IMR-90 (cell line): Measurements from ENCODE around the gene NPLOC4. TPM values are rescaled to one million over a fixed set of nuclear protein-coding genes. Genes with fewer than 3 reads are reported as not detected.

Source experiments
- ATAC-seq: fragments of 200-7000 bp; cut with Tn5 transposase; 2 replicates; pipeline ENCODE4 v1.9.1; 2020; ENCODE audit warnings: low read depth, mild to moderate bottlenecking, moderate library complexity
- BruUV-seq: library from RNA; stranded (reverse); fragments of 400-500 nt; replicated peaks from 2 replicates; lab custom pipeline; 2021; lab: Mats Ljungman, UMichigan
- CTCF ChIA-PET: fragments of 300-600 bp; formaldehyde crosslinking; extraction: SDS; loops from one replicate; lab custom pipeline; 2021; ENCODE audit warnings: antibody characterized with exemption; lab: Yijun Ruan, JAX
- POLR2A ChIA-PET: fragments of 300-600 bp; sonication (Branson Sonifier 250); formaldehyde crosslinking; loops from one replicate; lab custom pipeline; 2022; ENCODE audit warnings: antibody characterized with exemption; ENCODE audit not compliant: unreplicated experiment; lab: Charles Lee
- DNase-seq: peaks from one replicate; pipeline ENCODE4 v3.0.0; 2013
- H2AFZ ChIP-seq: replicated peaks from 2 replicates; pipeline ENCODE3; 2013; ENCODE audit warnings: low read length, mild to moderate bottlenecking; ENCODE audit not compliant: poor library complexity
- H2AK5ac ChIP-seq: 2 replicates; pipeline ENCODE4 v1.6.1; 2013; ENCODE audit warnings: low read depth, low read length, inconsistent platforms
- H2AK9ac ChIP-seq: replicated peaks from 2 replicates; pipeline ENCODE3; 2013; ENCODE audit warnings: mild to moderate bottlenecking, low read depth, low read length, moderate library complexity; ENCODE audit not compliant: poor library complexity
- H2BK120ac ChIP-seq: 2 replicates; pipeline ENCODE4 v1.6.1; 2013; ENCODE audit warnings: low read depth, low read length, inconsistent platforms
- H2BK15ac ChIP-seq: 3 replicates; pipeline ENCODE4 v1.6.1; 2013; ENCODE audit warnings: low read depth, low read length, inconsistent platforms
- H2BK20ac ChIP-seq: 2 replicates; pipeline ENCODE4 v1.6.1; 2013; ENCODE audit warnings: low read depth, mild to moderate bottlenecking, inconsistent platforms, low read length, moderate library complexity
- H2BK5ac ChIP-seq: 2 replicates; pipeline ENCODE4 v1.6.1; 2013; ENCODE audit warnings: mild to moderate bottlenecking, low read depth, low read length, inconsistent platforms; ENCODE audit not compliant: poor library complexity, severe bottlenecking
- H3K14ac ChIP-seq: replicated peaks from 2 replicates; pipeline ENCODE4 v1.6.1; 2013; ENCODE audit warnings: low read depth, low read length, inconsistent platforms
- H3K18ac ChIP-seq: 2 replicates; pipeline ENCODE4 v1.6.1; 2013; ENCODE audit warnings: low read depth, low read length, control low read depth
- H3K23ac ChIP-seq: 2 replicates; pipeline ENCODE4 v1.6.1; 2013; ENCODE audit warnings: low read depth, low read length, inconsistent platforms
- H3K27ac ChIP-seq: 2 replicates; pipeline ENCODE4 v1.5.1; 2013; ENCODE audit warnings: mild to moderate bottlenecking, control low read depth, low read length; ENCODE audit not compliant: insufficient read depth
- H3K27me3 ChIP-seq: 2 replicates; pipeline ENCODE4 v1.6.1; 2013; ENCODE audit warnings: low read length; ENCODE audit not compliant: control insufficient read depth, insufficient read depth
- H3K36me3 ChIP-seq: 2 replicates; pipeline ENCODE4 v1.6.1; 2013; ENCODE audit warnings: low read length, mixed read lengths; ENCODE audit not compliant: control insufficient read depth, insufficient read depth
- H3K4ac ChIP-seq: 2 replicates; pipeline ENCODE4 v1.6.1; 2013; ENCODE audit warnings: low read depth, low read length, inconsistent platforms
- H3K4me1 ChIP-seq: 2 replicates; pipeline ENCODE4 v1.6.1; 2013; ENCODE audit warnings: low read length, mixed read lengths; ENCODE audit not compliant: control insufficient read depth, insufficient read depth
- H3K4me2 ChIP-seq: 2 replicates; pipeline ENCODE4 v1.6.1; 2013; ENCODE audit warnings: low read depth, mild to moderate bottlenecking, control low read depth, low read length, moderate library complexity
- H3K4me3 ChIP-seq: 2 replicates; pipeline ENCODE4 v1.5.1; 2013; ENCODE audit warnings: low read depth, mild to moderate bottlenecking, control low read depth, low read length, moderate library complexity; ENCODE audit not compliant: insufficient read depth
- H3K56ac ChIP-seq: 2 replicates; pipeline ENCODE4 v1.6.1; 2013; ENCODE audit warnings: low read length, inconsistent platforms; ENCODE audit not compliant: insufficient read depth; ENCODE audit errors: extremely low read depth
- H3K79me1 ChIP-seq, 2 experiments: 2 replicates each; pipeline ENCODE4 v1.6.1; 2013; ENCODE audit warnings: low read length in 2 of 2, inconsistent platforms in 1 of 2, low read depth in 1 of 2
- H3K9ac ChIP-seq: 2 replicates; pipeline ENCODE4 v1.6.1; 2013; ENCODE audit warnings: low read depth, low read length, control low read depth
- H3K9me1 ChIP-seq: 2 replicates; pipeline ENCODE4 v1.6.1; 2013; ENCODE audit warnings: low read length, inconsistent platforms; ENCODE audit not compliant: insufficient read depth
- H3K9me3 ChIP-seq: 2 replicates; pipeline ENCODE4 v1.6.1; 2013; ENCODE audit warnings: low read length; ENCODE audit not compliant: control insufficient read depth, insufficient read depth
- H4K20me1 ChIP-seq: 2 replicates; pipeline ENCODE4 v1.6.1; 2013; ENCODE audit warnings: low read length, inconsistent platforms; ENCODE audit not compliant: insufficient read depth
- H4K5ac ChIP-seq: 2 replicates; pipeline ENCODE4 v1.6.1; 2013; ENCODE audit warnings: mild to moderate bottlenecking, low read depth, low read length, control low read depth
- H4K8ac ChIP-seq, 2 experiments: 2 replicates each; pipeline ENCODE4 v1.6.1; 2013; ENCODE audit warnings: low read depth in 2 of 2, low read length in 2 of 2, control low read depth in 1 of 2, inconsistent platforms in 1 of 2
- H4K91ac ChIP-seq: 2 replicates; pipeline ENCODE4 v1.6.1; 2013; ENCODE audit warnings: low read depth, low read length, inconsistent platforms; ENCODE audit not compliant: insufficient read depth
- BHLHE40 ChIP-seq: fragments of 150-350 bp; IDR thresholded peaks from 2 replicates; pipeline ENCODE4 v1.6.1; 2016; ENCODE audit warnings: mild to moderate bottlenecking, low read depth, low read length
- CEBPB ChIP-seq: IDR thresholded peaks from 2 replicates; pipeline ENCODE4 v1.6.1; 2012; ENCODE audit warnings: low read depth, low read length, improper control_type of control experiment
- FOS ChIP-seq: fragments of 150-350 bp; IDR thresholded peaks from 2 replicates; pipeline ENCODE4 v1.6.1; 2016; ENCODE audit warnings: low read depth, low read length
- MAFK ChIP-seq: IDR thresholded peaks from 2 replicates; pipeline ENCODE4 v1.6.1; 2012; ENCODE audit warnings: low read depth, low read length, improper control_type of control experiment
- MXI1 ChIP-seq: IDR thresholded peaks from 2 replicates; pipeline ENCODE4 v1.6.1; 2012; ENCODE audit warnings: low read depth, mild to moderate bottlenecking, low read length, moderate library complexity, borderline replicate concordance
- NFE2L2 ChIP-seq: fragments of 150-350 bp; IDR thresholded peaks from 2 replicates; pipeline ENCODE4 v1.6.1; 2016; ENCODE audit warnings: low read depth, mild to moderate bottlenecking, low read length
- POLR2A ChIP-seq: IDR thresholded peaks from 2 replicates; pipeline ENCODE4 v1.6.1; 2012; ENCODE audit warnings: mild to moderate bottlenecking, low read depth, low read length
- RFX5 ChIP-seq: IDR thresholded peaks from 2 replicates; pipeline ENCODE4 v1.8.0; 2012; ENCODE audit warnings: low read depth, mild to moderate bottlenecking, low read length, moderate library complexity
- SMC3 ChIP-seq: fragments of 150-350 bp; IDR thresholded peaks from 2 replicates; pipeline ENCODE4 v1.6.1; 2016; ENCODE audit warnings: low read depth, mild to moderate bottlenecking, antibody characterized with exemption, low read length, moderate library complexity
- WGBS, 2 experiments: methylation state at CpG; one replicate each; pipeline versions ENCODE4 v1.1.5 to v1.1.7; 2013; ENCODE audit warnings: missing lambda C conversion rate in 2 of 2; ENCODE audit not compliant: insufficient read length in 1 of 2; ENCODE audit errors: extremely low coverage in 2 of 2; 5-methylcytosine and 5-hydroxymethylcytosine counted together
- dilution Hi-C: fragments of 300-500 bp; cut with HindIII; formaldehyde crosslinking; loops from one replicate; pipeline ENCODE4 v1.14.3; 2018; ENCODE audit warnings: low sequenced_read_pairs; ENCODE audit not compliant: unreplicated experiment
- in situ Hi-C: fragments of 300-500 bp; cut with MboI; formaldehyde crosslinking; loops from 3 replicates; pipeline ENCODE4 v1.14.3; 2019; ENCODE audit warnings: low sequenced_read_pairs, inconsistent platforms, mixed read lengths
- intact Hi-C: fragments of 100-400 bp; cut with micrococcal nuclease; formaldehyde crosslinking; loops from 2 replicates; pipeline ENCODE4 v1.10.0; 2022
- polyA plus RNA-seq, 3 experiments: library from polyadenylated mRNA; depleted of rRNA; stranded (reverse); fragments of >200 nt; gene quantifications; 2 replicates each; pipeline ENCODE4 v1.2.3, GENCODE V29; 2012; ENCODE audit warnings: low replicate concordance in 1 of 3
- total RNA-seq: library from RNA; depleted of rRNA; stranded (reverse); fragments of >200 nt; gene quantifications from 2 replicates; pipeline ENCODE4 v1.2.3, GENCODE V29; 2012

The NPLOC4 gene
- total and polyA plus RNA-seq, 2 of the 4 experiments (the other 2 are of a cell fraction), result 70.4 to 78.3 TPM

DNA sequence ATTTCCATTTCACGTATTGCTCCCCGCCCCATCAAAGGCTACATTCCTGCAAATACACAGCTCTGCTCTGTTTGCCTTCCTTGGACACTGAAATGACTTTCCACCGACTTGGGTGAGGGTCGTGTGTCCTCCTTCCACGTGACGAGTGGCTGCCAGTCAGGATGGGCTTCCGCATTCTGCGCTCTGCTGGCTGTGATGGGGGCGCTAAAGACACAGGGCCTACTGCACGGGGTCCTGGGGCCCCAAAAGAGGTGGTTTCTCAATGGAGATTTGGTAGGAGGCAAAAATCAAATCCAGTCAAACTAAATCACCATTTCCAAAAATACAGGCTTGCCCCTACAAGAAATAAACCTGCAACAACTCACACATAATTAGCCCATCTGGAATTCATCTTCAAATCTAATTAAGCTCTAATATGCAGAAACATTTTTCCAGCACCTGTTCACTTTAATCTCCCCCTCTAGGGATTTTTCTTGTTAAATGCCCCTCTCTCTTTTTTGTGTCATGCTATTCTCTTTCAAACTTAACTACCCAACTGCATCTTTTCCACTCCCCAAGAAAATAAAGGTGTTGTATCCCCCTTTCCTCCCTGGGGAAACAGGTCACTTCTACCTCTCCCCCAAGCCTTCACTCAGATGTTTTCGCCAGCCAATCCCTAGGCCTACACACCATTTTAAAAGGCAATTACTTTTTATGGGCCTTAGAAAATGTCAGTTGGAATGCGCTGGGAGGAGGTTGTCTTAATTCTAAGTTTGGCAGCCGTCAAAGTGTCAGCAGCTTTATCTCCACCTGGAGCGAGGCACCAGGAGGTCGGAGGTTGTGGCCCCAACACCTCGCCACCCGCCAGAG is 62.9 kb downstream of the NPLOC4 start:
- Histone ChIP-seq H3K56ac (no peak overlapping the region), H2BK15ac (no peak overlapping the region), H3K79me1 (peaks cover 43 to 93% of the 10 kb centered on the region in 2 experiments), H3K23ac (no peak overlapping the region), H3K4me3 (no peak overlapping the region), H3K9ac (no peak overlapping the region), H3K4me2 (no peak overlapping the region), H2AFZ (no peak overlapping the region), H3K4ac (peak overlapping the region; percentile 24; the same call in 1 of the 2 replicates), H2BK120ac (no peak overlapping the region; the same call in 1 of the 2 replicates), H4K20me1 (peaks cover 25% of the 10 kb centered on the region), H3K36me3 (peaks cover 47% of the 10 kb centered on the region), H2AK9ac (peak overlapping the region; percentile 5), H4K8ac (no peak overlapping the region), H3K27me3 (no peaks in the 10 kb centered on the region), H4K91ac (no peak overlapping the region), H3K9me1 (peaks cover 45% of the 10 kb centered on the region), H4K5ac (no peak overlapping the region), H2BK20ac (no peak overlapping the region), H3K14ac (no peak overlapping the region), H3K27ac (no peak overlapping the region), H3K9me3 (no peaks in the 10 kb centered on the region), H2AK5ac (0 out of 2 replicates have a peak overlapping the region, but pooled peaks have one; percentile 1), H3K4me1 (peaks cover 26% of the 10 kb centered on the region), H2BK5ac (no peak overlapping the region), H3K18ac (no peak overlapping the region)
- WGBS, 2 experiments, result 95% methylated on average over 6 of the region's 17 CpGs; no CpG with 5 or more reads in 1 of the 2 experiments
- POLR2A ChIA-PET, result no interaction called here
- CTCF ChIA-PET, result interaction anchor here (1.5 kb wide), 1 partner anchor 10 kb away, joined by 3 read pairs; no protein-coding TSS in a partner anchor
- dilution Hi-C loops, result no loop called here
- ATAC-seq, result no peak
- no peak for TF ChIP-seq RFX5
- TF ChIP-seq CEBPB, result no peak
- TF ChIP-seq BHLHE40, result no peak
- no peak for TF ChIP-seq MAFK
- TF ChIP-seq MXI1, result no peak
- no peak for TF ChIP-seq POLR2A
- TF ChIP-seq NFE2L2, result no peak
- no peak for TF ChIP-seq SMC3
- TF ChIP-seq FOS, result no peak
- BruUV-seq, result no TSS peak
- intact Hi-C loops, result no loop called here
- in situ Hi-C loops, result no loop called here
- DNase-seq, result no peak
